Measurements from ENCODE around the gene RNF130.

Gene RNF130

DNA sequence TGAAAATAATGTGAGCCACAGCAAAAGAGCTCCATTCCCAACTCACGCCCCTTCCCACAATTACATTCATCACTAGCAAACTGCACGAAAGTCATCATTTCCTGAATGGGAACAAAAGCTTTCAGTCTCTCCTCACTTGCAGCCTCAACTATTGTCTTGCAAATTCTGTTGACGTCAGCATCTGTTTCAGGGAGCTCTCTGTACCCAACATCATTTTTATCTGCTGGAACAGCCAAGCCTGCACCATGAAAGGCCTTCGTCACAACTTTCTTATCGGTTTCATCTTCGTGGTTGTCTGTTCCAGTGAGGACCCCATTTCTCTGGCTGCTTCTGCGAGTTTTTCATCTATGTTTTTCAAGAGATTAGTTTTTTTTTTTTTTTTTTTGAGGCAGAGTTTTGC, 14.3 kb upstream of the RNF130 start (continued):
- TF ChIP-seq, protein P1, sequence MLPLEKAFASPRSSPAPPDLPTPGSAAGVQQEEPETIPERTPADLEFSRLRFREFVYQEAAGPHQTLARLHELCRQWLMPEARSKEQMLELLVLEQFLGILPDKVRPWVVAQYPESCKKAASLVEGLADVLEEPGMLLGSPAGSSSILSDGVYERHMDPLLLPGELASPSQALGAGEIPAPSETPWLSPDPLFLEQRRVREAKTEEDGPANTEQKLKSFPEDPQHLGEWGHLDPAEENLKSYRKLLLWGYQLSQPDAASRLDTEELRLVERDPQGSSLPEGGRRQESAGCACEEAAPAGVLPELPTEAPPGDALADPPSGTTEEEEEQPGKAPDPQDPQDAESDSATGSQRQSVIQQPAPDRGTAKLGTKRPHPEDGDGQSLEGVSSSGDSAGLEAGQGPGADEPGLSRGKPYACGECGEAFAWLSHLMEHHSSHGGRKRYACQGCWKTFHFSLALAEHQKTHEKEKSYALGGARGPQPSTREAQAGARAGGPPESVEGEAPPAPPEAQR (tag by site-specific recombination; IDR thresholded peaks at IDR 0.05): no peak
- no peak for TF ChIP-seq ZNF354C (tag by site-specific recombination; IDR thresholded peaks at IDR 0.05; ENCODE audit: borderline replicate concordance, low read depth)

DNA sequence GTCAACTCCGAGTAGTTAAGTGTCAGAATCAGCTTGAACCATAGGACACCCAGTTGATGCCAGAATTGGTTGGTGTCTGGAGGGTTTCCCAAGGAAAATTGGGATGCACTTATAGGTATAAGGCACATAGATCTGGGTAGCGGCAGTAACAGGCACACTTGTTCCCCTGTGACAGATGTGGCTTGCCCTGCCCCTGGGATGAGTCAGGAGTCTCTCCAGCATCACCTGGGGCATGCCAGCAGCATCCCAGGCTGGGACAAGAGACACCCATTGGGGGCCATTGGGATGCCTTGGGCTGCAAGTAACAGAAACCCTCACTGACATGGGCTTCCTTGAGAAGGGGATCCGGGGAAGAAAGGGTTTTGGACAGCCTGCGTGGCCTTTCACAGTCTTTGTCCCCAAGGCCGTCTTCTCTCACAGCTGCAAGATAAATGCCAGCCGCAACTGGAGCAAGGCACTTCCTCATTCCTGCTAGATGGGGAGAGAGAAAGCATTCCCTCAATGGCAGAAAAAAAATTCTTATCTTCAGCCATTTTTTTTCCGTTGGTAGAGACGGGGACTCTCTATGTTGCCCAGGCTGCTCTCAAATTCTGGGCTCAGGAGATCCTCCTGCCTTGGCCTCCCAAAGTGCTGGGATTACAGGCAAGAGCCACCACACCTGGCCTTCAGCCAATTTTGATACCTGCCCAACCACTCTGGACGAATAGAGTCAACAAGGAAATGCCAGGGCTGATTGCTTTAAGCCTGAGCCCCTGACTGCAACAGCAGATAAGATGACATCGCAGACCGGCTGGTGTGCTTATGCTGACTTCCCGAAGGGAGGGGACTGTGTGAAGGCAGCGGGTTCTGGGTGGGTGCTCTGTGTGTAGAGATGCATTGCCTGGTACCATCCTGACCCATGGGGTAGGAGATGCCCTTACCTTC, 13.3 kb upstream of the RNF130 start:
- H3K4me1 ChIP-seq (ENCODE audit: control insufficient read depth, insufficient read depth, low read length): no peaks in the 10 kb centered on the region
- ChIA-PET POLR2A (no interaction called here), CTCF (interaction anchor here (0.7 kb wide), 1 partner anchor 124 kb away, joined by 3 read pairs; no protein-coding TSS in a partner anchor)
- H3K4me3 ChIP-seq (ENCODE audit: low read depth, low read length): no peak overlapping the region
- no peaks in the 10 kb centered on the region for H3K36me3 ChIP-seq (ENCODE audit: control insufficient read depth in 2 of 2, insufficient read depth in 1 of 2, low read length in 2 of 2)
- no peak overlapping the region for H3K27ac ChIP-seq (ENCODE audit: extremely low read depth, low read depth, low read length)
- no peaks in the 10 kb centered on the region for H3K9me3 ChIP-seq (ENCODE audit: control insufficient read depth, insufficient read depth, low read depth, low read length)
- TF ChIP-seq ZNF391 (tag by site-specific recombination; IDR thresholded peaks at IDR 0.05; ENCODE audit: borderline replicate concordance, low read depth) (no peak), ZNF132 (tag by site-specific recombination; IDR thresholded peaks at IDR 0.05; ENCODE audit: borderline replicate concordance) (no peak), ZNF747 (tag by site-specific recombination; IDR thresholded peaks at IDR 0.05) (no peak), ZNF558 (tag by site-specific recombination; IDR thresholded peaks at IDR 0.05) (no peak)
- TF ChIP-seq, protein P2, sequence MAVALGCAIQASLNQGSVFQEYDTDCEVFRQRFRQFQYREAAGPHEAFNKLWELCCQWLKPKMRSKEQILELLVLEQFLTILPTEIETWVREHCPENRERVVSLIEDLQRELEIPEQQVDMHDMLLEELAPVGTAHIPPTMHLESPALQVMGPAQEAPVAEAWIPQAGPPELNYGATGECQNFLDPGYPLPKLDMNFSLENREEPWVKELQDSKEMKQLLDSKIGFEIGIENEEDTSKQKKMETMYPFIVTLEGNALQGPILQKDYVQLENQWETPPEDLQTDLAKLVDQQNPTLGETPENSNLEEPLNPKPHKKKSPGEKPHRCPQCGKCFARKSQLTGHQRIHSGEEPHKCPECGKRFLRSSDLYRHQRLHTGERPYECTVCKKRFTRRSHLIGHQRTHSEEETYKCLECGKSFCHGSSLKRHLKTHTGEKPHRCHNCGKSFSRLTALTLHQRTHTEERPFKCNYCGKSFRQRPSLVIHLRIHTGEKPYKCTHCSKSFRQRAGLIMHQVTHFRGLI (tag by site-specific recombination; IDR thresholded peaks at IDR 0.05): peak; percentile 93
- TF ChIP-seq, protein P3, sequence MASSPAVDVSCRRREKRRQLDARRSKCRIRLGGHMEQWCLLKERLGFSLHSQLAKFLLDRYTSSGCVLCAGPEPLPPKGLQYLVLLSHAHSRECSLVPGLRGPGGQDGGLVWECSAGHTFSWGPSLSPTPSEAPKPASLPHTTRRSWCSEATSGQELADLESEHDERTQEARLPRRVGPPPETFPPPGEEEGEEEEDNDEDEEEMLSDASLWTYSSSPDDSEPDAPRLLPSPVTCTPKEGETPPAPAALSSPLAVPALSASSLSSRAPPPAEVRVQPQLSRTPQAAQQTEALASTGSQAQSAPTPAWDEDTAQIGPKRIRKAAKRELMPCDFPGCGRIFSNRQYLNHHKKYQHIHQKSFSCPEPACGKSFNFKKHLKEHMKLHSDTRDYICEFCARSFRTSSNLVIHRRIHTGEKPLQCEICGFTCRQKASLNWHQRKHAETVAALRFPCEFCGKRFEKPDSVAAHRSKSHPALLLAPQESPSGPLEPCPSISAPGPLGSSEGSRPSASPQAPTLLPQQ (tag by site-specific recombination; IDR thresholded peaks at IDR 0.05): no peak

DNA sequence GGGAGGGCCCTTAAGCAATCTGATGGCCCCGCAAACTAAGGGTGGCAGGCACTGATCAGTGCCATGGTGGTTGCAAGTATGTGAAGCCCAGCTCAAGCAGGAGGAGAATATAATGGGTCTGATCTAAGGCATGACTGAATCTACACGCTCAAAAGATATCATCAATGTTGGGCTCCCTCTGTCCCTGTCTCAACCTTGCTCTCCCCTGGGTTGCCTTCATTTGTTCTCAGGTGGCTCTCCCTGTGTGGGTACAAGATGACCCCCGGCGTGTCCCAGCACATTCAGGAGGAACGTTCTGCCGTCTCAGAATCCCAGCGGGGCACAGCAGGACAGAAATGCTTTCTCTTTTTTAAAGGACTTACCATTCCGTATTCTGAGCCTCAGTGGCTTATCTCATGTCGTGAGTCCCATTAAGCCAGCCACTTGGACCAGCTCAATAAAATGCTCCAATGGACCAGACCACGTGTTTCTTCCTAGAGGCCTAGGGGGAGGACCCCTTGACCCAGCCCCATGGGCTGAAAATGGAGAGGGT, 12.0 kb upstream of the RNF130 start:
- ChIA-PET CTCF (no interaction called here), POLR2A (no interaction called here)
- H3K4me1 ChIP-seq (ENCODE audit: control insufficient read depth, insufficient read depth, low read length): no peaks in the 10 kb centered on the region
- no peak overlapping the region for H3K4me3 ChIP-seq (ENCODE audit: low read depth, low read length)
- H3K9me3 ChIP-seq (ENCODE audit: control insufficient read depth, insufficient read depth, low read depth, low read length): no peaks in the 10 kb centered on the region
- H3K27ac ChIP-seq (ENCODE audit: extremely low read depth, low read depth, low read length): no peak overlapping the region
- no peaks in the 10 kb centered on the region for H3K36me3 ChIP-seq (ENCODE audit: control insufficient read depth in 2 of 2, insufficient read depth in 1 of 2, low read length in 2 of 2)
- TF ChIP-seq, protein P4, sequence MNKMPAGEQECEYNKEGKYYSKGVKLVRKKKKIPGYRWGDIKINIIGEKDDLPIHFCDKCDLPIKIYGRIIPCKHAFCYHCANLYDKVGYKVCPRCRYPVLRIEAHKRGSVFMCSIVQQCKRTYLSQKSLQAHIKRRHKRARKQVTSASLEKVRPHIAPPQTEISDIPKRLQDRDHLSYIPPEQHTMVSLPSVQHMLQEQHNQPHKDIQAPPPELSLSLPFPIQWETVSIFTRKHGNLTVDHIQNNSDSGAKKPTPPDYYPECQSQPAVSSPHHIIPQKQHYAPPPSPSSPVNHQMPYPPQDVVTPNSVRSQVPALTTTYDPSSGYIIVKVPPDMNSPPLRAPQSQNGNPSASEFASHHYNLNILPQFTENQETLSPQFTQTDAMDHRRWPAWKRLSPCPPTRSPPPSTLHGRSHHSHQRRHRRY (tag by site-specific recombination; IDR thresholded peaks at IDR 0.05): no peak
- no peak for TF ChIP-seq GLI4 (tag by site-specific recombination; IDR thresholded peaks at IDR 0.05)
- TF ChIP-seq ZNF341 (tag by site-specific recombination; IDR thresholded peaks at IDR 0.05; ENCODE audit: low read depth): no peak
- TF ChIP-seq ZNF555 (tag by site-specific recombination; conservative IDR thresholded peaks at IDR 0.05): no peak
- no peak for TF ChIP-seq ZNF670 (tag by site-specific recombination; IDR thresholded peaks at IDR 0.05; ENCODE audit: low read depth)
- no peak for TF ChIP-seq SP3 (tag by site-specific recombination; IDR thresholded peaks at IDR 0.05)
- TF ChIP-seq ZNF776 (tag by site-specific recombination; IDR thresholded peaks at IDR 0.05; ENCODE audit: borderline replicate concordance): no peak
- TF ChIP-seq ZNF223 (tag by site-specific recombination; IDR thresholded peaks at IDR 0.05): no peak
- no peak for TF ChIP-seq ZNF747 (tag by site-specific recombination; IDR thresholded peaks at IDR 0.05)
- no peak for TF ChIP-seq SETDB1 (IDR thresholded peaks at IDR 0.05; ENCODE audit: insufficient read length, low read length)
- no peak for TF ChIP-seq ZNF10 (tag by site-specific recombination; IDR thresholded peaks at IDR 0.05)
- TF ChIP-seq, protein P5, sequence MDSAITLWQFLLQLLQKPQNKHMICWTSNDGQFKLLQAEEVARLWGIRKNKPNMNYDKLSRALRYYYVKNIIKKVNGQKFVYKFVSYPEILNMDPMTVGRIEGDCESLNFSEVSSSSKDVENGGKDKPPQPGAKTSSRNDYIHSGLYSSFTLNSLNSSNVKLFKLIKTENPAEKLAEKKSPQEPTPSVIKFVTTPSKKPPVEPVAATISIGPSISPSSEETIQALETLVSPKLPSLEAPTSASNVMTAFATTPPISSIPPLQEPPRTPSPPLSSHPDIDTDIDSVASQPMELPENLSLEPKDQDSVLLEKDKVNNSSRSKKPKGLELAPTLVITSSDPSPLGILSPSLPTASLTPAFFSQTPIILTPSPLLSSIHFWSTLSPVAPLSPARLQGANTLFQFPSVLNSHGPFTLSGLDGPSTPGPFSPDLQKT (IDR thresholded peaks at IDR 0.05; ENCODE audit: borderline replicate concordance, low read depth, low read length): no peak
- no peak for TF ChIP-seq ZNF350 (tag by site-specific recombination; IDR thresholded peaks at IDR 0.05)
- TF ChIP-seq ZNF510 (tag by site-specific recombination; IDR thresholded peaks at IDR 0.05; ENCODE audit: insufficient replicate concordance): no peak
- TF ChIP-seq, protein P6, sequence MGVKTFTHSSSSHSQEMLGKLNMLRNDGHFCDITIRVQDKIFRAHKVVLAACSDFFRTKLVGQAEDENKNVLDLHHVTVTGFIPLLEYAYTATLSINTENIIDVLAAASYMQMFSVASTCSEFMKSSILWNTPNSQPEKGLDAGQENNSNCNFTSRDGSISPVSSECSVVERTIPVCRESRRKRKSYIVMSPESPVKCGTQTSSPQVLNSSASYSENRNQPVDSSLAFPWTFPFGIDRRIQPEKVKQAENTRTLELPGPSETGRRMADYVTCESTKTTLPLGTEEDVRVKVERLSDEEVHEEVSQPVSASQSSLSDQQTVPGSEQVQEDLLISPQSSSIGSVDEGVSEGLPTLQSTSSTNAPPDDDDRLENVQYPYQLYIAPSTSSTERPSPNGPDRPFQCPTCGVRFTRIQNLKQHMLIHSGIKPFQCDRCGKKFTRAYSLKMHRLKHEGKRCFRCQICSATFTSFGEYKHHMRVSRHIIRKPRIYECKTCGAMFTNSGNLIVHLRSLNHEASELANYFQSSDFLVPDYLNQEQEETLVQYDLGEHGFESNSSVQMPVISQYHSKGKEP (tag by site-specific recombination; IDR thresholded peaks at IDR 0.05): no peak
- no peak for TF ChIP-seq GLIS1 (tag by site-specific recombination; IDR thresholded peaks at IDR 0.05)

All from HEK293 (cell line).